GM18526 (cell line): ENCODE measurements around the gene SENP2.
A peak's percentile ranks its signal among the peaks of the same experiment; 100 is the strongest.

Source experiments
- POLR2A ChIP-seq: IDR thresholded peaks from 3 replicates; pipeline ENCODE4 v1.6.1; 2011; ENCODE audit not compliant: insufficient read length; ENCODE audit errors: extremely low read depth

Gene SENP2

DNA sequence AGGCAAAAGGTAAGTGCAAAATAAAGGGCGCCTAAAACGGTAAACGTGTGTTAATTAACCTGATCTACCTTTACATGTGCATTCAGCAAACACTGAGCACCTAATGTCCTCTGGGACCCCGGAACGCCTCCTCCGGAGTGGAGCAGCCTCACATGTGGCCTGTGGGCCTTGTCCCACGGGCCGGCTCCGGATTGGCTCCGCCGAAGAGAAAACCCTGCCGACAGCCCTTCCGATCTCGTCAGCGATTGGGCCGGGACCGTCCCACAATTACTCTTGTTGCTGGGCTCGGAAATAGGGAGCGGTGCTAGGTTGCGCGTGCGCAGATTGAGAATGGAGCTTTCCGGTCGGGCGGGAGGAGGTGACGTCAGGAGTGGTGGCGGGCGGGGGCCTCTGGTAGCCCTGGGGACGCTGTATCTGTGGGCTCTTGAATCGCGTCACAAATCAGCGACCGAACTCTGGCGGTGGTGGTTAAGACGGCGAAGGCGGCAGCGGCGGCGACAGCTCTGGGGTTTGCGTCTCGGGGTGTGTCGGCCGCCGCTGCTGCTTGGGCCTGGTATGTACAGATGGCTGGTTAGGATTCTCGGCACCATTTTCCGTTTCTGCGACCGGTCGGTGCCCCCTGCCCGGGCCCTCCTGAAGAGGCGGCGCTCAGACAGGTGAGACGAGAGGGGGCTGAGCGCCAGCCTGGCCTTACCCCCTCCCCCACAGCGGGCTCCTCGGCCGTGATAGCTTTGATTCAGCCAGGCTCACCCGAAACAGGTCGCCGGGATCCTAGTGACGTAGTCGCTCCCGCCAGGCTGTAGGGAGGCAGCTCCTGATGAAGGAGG is at the start of gene SENP2:
Gene SENP2, plus strand, starts transcription at position 437 of the 827 bp plus-strand sequence. Its CDS starts 119 bp downstream, at position 556.
- TF ChIP-seq POLR2A = peak; percentile 86

GRCh38 chr3:185537369-185537970 is 48.6 kb upstream of the SENP2 start:
- no peak for TF ChIP-seq POLR2A

GRCh38 chr3:185539934-185540333 is 46.2 kb upstream of the SENP2 start:
- no peak for TF ChIP-seq POLR2A

DNA sequence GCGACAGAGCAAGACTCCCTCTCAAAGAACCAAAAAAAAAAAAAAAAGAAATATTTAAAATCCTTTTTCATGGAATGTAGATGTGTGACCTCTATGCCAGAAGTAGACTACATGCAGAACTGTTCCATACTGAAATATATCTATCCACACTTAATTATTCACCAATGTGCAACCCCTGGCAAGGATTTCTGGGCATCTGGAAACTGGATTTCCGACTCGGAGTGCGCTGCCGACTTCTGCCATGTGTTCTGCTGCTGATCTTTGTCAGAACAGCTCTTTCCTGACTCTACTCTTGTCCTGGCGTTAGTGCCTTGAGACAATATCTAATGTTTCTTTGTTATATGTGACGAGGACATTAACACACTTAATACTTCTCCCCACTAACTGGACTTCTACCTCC is 45.4 kb upstream of the SENP2 start:
- no peak for TF ChIP-seq POLR2A

DNA sequence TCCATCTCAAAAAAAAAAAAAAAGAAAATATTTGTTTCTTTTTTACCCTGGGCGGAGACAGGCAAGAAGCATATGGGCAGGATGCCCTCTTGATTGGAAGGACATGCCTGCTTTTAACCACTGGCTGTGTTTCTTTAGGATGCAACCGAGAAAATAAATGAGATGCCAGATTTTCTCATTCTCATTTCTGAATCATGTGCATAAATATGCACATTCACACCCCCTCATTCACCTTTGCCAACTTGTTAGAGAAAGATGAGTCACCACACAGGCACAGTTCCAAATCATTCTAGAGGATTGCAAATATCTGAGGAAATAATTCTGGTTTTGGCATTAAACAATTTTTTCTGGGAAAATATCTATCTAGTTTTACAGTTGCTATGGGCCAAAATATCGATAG is 37.0 kb upstream of the SENP2 start:
- TF ChIP-seq POLR2A = no peak

DNA sequence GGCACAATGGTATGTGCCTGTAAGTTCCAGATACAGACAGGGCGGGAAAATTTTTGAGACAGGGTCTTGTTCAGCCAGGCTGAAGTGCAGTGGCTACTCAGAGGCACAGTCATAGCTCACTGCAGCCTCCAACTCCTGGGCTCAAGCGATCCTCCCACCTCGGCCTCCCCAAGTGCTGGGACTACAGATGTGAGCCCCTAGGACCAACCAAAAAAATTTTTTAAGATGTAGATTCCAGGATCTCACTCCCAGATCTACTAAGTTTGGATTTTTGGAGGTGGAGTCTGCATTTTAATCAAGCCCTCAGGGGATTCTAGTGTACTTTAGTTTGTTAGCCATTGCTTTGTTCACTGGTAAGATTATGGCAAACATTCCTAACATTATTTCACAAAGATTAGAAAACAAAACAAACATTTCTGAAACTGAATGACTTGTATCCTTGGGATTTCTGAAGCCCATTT is 36.4 kb upstream of the SENP2 start:
- no peak for TF ChIP-seq POLR2A

DNA sequence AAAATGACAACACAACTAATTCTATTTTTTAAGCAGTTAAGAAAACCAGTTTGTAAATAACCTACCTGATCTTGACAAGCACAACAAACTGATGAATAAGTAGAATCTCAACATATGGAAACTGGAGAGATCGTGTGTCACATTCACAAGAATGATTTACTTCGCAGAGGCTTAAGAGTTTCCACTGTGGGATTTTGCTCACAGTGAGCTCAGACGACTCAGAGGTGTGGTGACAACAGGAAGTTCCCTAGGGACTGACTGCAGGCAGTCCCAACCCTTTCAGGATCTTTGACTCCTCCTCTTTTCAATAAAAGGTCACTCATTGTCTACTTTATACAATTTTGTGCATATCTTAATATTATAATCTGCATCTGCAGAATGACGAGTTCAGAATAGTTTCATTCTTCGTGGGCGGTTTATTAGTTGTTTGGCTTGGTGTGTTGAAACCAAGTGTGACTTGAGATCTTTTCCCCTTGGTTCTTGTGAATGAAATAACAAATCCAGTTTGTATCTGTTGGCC is 33.7 kb upstream of the SENP2 start, which contains the start of gene LIPH:
Gene LIPH, minus strand, starts transcription at position 231 of the 520 bp plus-strand sequence. Its CDS starts 117 bp downstream, at position 114.
- no peak for TF ChIP-seq POLR2A

- TF ChIP-seq POLR2A = no peak
These were observed 31.0 kb upstream of the SENP2 start for GRCh38 chr3:185555101-185555501.

- no peak for TF ChIP-seq POLR2A
These were observed 30.2 kb upstream of the SENP2 start for GRCh38 chr3:185555860-185556347.

DNA sequence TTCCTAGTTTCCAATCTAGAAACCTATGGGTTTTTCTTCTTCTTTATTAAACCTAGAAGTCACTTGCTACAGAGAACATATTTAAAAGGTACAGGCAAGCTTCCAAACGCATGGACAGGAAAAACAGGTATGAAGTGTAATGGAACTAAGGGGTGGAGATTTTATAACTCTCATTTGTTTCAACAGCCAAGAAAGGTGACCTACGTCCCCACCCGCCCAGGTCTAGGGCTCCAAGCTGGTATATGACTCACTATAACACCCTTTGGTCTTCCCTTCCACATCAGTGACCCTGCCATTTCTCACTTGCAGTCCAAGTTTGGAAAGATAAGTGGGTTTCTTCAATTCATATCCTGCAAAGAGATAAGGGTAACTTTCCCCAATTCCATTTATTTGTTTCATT is 27.7 kb upstream of the SENP2 start:
- TF ChIP-seq POLR2A = no peak

- no peak for TF ChIP-seq POLR2A
These were observed 26.4 kb upstream of the SENP2 start for GRCh38 chr3:185559706-185560090.

DNA sequence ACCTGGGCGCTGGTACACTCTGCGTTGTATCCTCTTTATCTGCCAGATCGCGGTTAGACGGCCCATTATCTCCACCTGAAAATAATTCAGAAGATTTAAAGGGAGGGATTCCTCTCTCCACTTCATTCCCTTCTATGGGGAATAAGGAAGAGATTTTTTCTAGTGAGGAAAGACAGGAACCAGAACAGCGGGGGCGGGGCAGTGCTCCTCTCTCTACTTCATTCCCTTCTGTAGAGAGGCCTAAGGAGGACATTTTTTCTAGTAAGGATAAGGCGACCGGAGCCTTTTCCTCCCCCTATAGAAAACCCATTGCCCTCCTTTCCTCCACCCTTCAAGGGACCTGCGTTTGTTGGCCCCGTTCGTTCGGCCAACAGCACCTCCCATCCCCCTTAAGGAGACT is 25.4 kb upstream of the SENP2 start:
- no peak for TF ChIP-seq POLR2A

DNA sequence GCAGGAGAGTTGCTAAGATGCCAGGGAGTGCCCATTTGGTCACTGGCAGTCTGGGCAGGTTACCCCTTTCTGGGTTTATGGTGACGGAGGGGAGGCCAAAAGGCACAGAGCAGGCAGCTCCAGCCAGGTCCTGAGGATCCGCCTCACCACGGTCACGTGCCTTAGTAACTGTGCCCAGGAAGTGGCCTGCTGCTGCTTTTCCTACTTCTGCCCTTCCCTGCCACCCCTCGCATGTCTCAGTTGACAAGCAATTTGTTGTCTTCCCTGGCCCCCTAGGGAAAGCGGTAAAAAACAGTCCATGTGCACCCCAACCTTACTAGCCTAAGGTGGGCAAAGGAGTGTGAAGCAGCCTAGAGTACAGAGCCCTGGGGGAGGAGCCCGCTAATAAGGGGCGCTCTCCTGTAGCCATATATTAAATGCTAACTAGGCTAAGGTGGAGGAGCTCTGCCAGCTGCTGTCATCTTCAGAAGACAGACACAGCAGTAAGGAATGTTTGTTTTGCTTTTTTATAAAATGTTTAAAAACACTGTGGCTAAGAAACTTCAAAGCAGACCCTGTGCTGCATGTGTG is 24.6 kb upstream of the SENP2 start:
- TF ChIP-seq POLR2A = no peak

DNA sequence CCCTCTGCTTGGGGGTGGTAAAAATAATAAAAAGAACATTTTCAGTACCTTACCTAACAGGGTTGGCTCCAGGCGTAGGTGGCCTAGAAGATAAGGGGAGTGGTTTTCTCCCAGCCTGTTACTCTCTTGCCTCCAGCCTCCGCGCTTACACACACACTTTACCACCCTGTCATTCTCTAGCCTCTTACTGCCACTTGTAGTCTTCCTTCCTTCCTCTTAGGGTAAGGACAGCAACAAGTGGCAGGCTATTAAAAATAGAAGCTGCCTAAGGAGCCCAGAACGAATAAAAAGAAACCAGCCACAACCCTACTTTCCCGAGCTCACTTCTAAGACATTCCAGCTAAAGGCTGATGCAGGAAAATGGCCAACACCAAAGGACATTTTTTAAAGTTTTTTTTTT is 24.1 kb upstream of the SENP2 start:
- no peak for TF ChIP-seq POLR2A

DNA sequence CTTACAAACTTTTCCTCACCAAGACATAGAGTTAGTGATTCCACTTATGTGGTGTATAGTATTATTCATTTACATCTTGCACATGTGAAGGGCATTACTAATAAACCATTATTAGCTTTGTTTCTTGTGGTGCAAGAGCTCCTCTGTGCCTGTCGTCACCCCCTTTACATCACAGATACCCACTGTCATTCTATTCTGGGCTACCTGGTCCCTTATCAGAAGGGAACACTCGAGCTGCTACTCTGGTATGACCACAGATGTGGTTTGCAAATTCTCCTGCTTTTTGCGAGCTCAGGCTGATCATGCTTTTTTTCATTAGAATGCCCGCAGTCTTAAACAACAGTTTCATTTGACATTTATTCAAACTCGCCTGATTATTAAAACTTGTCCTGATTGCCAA is 13.9 kb upstream of the SENP2 start:
- TF ChIP-seq POLR2A = no peak

DNA sequence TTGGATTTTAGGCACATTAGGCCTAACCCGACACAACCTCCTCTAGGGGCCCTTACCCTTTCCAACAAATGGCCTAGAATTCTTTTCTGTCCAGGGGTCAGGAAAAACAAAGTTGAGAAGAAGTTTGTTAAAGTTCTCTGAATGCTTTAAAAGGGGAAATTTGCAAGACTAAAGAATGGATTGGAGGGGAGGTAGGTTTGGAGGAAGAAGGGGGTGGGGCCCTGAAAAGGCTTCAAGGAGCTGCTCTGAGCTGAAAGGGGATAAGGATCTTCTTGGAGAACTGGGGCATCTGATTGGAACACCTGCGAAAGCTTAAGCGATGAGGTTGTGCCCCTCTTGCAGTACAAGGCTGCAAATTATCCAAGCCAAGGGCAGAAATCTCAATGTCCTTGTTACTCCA is 3.9 kb upstream of the SENP2 start:
- no peak for TF ChIP-seq POLR2A

DNA sequence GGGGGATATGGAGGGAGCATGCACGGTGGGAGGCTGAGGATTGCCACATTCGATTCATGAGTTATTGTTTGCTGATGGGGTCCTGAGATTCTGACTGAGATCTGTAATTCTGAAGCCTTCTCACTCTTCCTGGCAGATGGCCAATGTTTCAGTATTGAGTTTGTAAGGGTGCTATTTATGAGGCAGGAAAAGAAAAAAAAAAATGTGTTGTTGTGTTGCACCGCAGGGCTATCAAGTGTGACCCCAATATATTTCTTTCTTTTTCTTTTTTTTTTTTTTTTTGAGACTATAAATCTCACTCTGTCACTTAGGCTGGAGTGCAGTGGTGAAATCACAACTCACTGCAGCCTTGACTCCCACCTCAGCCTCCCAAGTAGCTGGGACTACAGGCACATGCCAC is 3.2 kb upstream of the SENP2 start:
- TF ChIP-seq POLR2A = no peak
